Breast epithelium (tissue), 4 donors: ENCODE results near the gene TOMM22. TPM values are rescaled to one million over a fixed set of nuclear protein-coding genes. Genes with fewer than 3 reads are reported as not detected.
A peak's percentile ranks its signal among the peaks of the same experiment; 100 is the strongest.

Source experiments
- DNase-seq, 2 donors: peaks; one replicate each; pipeline ENCODE4 v3.0.0-alpha.2; 2019; ENCODE audit warnings: low spot score in 2 of 2
- H3K27ac ChIP-seq, 2 donors: fragments of 200-600 bp; sonication (generic) in 1 of 2; one replicate each; pipeline ENCODE4 v1.5.1; 2016 to 2019; ENCODE audit warnings: mild to moderate bottlenecking in 1 of 2
- H3K27me3 ChIP-seq, 2 donors: fragments of 200-600 bp; sonication (generic) in 1 of 2; one replicate each; pipeline versions ENCODE4 v1.5.1 to v1.6.0; 2017 to 2019; ENCODE audit warnings: control low read depth in 1 of 2, mild to moderate bottlenecking in 1 of 2
- H3K36me3 ChIP-seq: fragments of 200-600 bp; one replicate; pipeline ENCODE4 v1.5.1; 2019
- H3K4me1 ChIP-seq, 2 donors: fragments of 200-600 bp; sonication (generic); one replicate each; pipeline ENCODE4 v1.5.1; 2016 to 2019; ENCODE audit warnings: control low read depth in 1 of 2
- H3K4me3 ChIP-seq, 3 donors: fragments of 200-600 bp; sonication (generic); 1 replicate in 2 of 3; 2 replicates in 1 of 3; pipeline ENCODE4 v1.5.1; 2016 to 2019; ENCODE audit warnings: mild to moderate bottlenecking in 3 of 3, moderate library complexity in 2 of 3
- H3K9me3 ChIP-seq, 2 donors: fragments of 200-600 bp; sonication (generic) in 1 of 2; one replicate each; pipeline ENCODE4 v1.5.1; 2016 to 2019; ENCODE audit warnings: control low read depth in 1 of 2
- CTCF ChIP-seq, 3 donors: fragments of 450-650 bp; IDR thresholded peaks; one replicate each; pipeline ENCODE4 v1.5.1; 2016 to 2017; ENCODE audit warnings: antibody characterized with exemption in 3 of 3, mild to moderate bottlenecking in 3 of 3, moderate library complexity in 3 of 3
- POLR2A ChIP-seq: fragments of 450-650 bp; IDR thresholded peaks from one replicate; pipeline ENCODE4 v1.6.1; 2016; ENCODE audit warnings: antibody characterized with exemption, mild to moderate bottlenecking, moderate library complexity
- POLR2AphosphoS5 ChIP-seq, 3 donors: sonication (generic); formaldehyde crosslinking; IDR thresholded peaks; one replicate each; pipeline ENCODE4 v1.6.1; 2017; ENCODE audit warnings: antibody characterized with exemption in 3 of 3
- intact Hi-C: fragments of 100-400 bp; cut with DNase I; formaldehyde crosslinking; loops from one replicate; pipeline ENCODE4 v1.15.1; 2023; ENCODE audit warnings: low total_unique reads
- total RNA-seq, 3 donors: library from RNA; depleted of rRNA; stranded (reverse); fragments of >200 nt; gene quantifications; one replicate each; pipeline ENCODE4 v1.1.0, GENCODE V29; 2016

Gene TOMM22
- total RNA-seq, 3 donors from 2014 or later = 30.6 to 37.3 (median 32.8) TPM

- Histone ChIP-seq H3K9me3 (no peaks in the 10 kb centered on the region), H3K27me3 (no peaks in the 10 kb centered on the region), H3K4me1 (peaks cover 4 to 17% of the 10 kb centered on the region in 2 donors), H3K4me3 (no peak overlapping the region), H3K36me3 (no peaks in the 10 kb centered on the region), H3K27ac (no peak overlapping the region)
- TF ChIP-seq POLR2AphosphoS5 (IDR thresholded peaks at IDR 0.05) (no peak), POLR2A (no peak), CTCF (IDR thresholded peaks at IDR 0.05) (no peak)
- intact Hi-C loops = no loop called here
- DNase-seq = no peak
Observed at GRCh38 chr22:38710866-38711265, 29.1 kb downstream of the TOMM22 start.

DNA sequence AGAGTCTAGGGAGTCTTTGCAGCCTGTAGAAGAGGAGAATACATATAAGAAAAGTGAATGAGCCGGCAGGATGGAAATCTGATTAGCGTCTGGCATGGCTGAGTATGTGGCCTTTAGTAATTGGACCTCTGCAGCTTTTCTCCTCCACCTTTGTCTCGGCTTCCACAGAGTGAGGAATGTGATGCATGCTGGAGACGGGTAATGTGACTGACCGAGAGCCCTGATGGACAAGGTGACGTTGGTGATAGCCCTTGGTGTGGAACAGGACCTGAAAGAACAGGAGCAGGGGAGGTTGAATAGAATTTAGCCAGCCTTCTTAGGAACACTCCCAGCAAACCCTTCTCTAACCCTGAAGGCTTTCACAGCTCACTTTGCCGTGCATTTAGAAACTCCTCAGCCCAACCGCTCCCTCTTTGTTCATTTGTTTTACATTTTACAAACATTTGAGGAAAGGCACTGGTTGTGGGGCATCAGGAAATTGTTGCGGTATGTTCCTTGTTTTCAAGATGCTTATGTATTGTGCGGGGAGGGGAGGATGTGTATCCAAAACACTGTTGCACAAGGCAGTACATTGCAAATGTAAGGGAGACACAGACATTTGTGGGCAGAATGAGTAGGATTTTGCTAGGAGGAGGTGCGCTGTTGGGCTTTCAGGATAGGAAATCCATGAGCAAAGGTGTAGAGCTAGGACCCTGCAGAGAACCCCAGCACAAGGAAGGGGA lies 30.9 kb downstream of the TOMM22 start:
- no peak overlapping the region for H3K27ac ChIP-seq
- TF ChIP-seq POLR2A (no peak), POLR2AphosphoS5 (IDR thresholded peaks at IDR 0.05) (no peak), CTCF (IDR thresholded peaks at IDR 0.05) (no peak)
- H3K36me3 ChIP-seq = no peaks in the 10 kb centered on the region
- DNase-seq = no peak
- intact Hi-C loops = no loop called here
- no peaks in the 10 kb centered on the region for H3K9me3 ChIP-seq
- H3K4me1 ChIP-seq = peaks cover 4 to 10% of the 10 kb centered on the region in 2 donors
- H3K4me3 ChIP-seq = no peak overlapping the region
- H3K27me3 ChIP-seq = no peaks in the 10 kb centered on the region

- H3K36me3 ChIP-seq = no peaks in the 10 kb centered on the region
- peak in 1 of 2 donors; percentile 45 for DNase-seq
- no peak overlapping the region for H3K4me3 ChIP-seq
- no peaks in the 10 kb centered on the region for H3K4me1 ChIP-seq
- H3K27ac ChIP-seq = no peak overlapping the region
- intact Hi-C loops = no loop called here
- no peak for TF ChIP-seq POLR2AphosphoS5 (IDR thresholded peaks at IDR 0.05)
- TF ChIP-seq CTCF (IDR thresholded peaks at IDR 0.05) = no peak
- no peak for TF ChIP-seq POLR2A
- H3K9me3 ChIP-seq = no peaks in the 10 kb centered on the region
- no peaks in the 10 kb centered on the region for H3K27me3 ChIP-seq
Observed at GRCh38 chr22:38713921-38714320, 32.2 kb downstream of the TOMM22 start.

DNA sequence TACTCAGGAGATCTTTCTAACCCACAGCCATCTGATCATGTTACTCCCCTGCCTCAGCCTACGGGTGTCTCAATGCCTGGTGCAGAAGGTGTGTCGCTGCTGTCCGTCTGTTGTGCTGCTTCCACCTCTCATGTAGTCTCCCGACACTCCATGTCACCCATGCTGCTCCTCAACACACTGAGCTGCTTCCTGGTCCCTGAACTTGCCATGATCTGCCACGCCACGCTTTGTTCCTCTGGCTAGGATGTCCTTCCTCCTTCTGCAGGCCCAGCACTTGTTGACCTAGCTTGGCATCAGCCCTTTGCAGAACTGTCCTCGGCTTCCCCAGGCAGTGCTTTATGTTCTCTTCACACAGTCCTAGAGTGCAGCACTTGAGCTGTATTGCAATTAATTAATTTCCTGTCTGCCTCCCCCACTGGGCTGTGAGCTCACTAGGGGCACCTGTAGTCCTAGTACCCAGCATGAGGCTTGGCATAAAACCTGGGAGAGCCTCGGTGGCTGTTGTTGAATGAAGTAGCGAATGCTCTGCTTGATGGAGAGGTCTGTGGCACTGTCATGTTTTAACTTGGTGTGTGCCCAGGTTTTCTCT lies 33.5 kb downstream of the TOMM22 start:
- H3K36me3 ChIP-seq = no peaks in the 10 kb centered on the region
- intact Hi-C loops = no loop called here
- peak in 1 of 2 donors; percentile 31 for DNase-seq
- no peaks in the 10 kb centered on the region for H3K27me3 ChIP-seq
- H3K4me1 ChIP-seq = no peaks in the 10 kb centered on the region
- H3K4me3 ChIP-seq = no peak overlapping the region
- no peaks in the 10 kb centered on the region for H3K9me3 ChIP-seq
- TF ChIP-seq POLR2AphosphoS5 (IDR thresholded peaks at IDR 0.05) (no peak), POLR2A (no peak), CTCF (IDR thresholded peaks at IDR 0.05) (no peak)
- H3K27ac ChIP-seq = no peak overlapping the region

DNA sequence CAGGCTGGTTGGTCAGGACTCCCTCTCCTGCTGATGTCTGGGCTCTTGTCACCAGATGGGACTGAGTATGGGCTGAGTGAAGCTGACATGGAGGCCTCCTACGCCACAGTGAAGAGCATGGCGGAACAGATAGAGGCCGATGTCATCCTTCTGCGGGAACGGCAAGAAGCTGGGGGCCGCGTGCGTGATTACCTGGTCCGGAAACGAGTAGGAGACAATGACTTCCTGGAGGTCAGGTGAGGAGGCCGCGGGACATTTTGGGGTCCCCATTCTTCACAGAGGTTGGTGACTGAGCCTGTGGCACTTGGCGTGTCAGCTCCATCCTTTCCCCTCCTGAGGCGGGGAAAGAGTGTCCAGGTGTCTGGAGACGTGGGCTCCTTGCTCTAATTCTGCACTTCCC lies 34.1 kb downstream of the TOMM22 start:
- H3K9me3 ChIP-seq = no peaks in the 10 kb centered on the region
- no peak for DNase-seq
- TF ChIP-seq POLR2A (no peak), CTCF (IDR thresholded peaks at IDR 0.05) (no peak), POLR2AphosphoS5 (IDR thresholded peaks at IDR 0.05) (no peak)
- no peak overlapping the region for H3K4me3 ChIP-seq
- no peaks in the 10 kb centered on the region for H3K4me1 ChIP-seq
- H3K27me3 ChIP-seq = no peaks in the 10 kb centered on the region
- H3K36me3 ChIP-seq = no peaks in the 10 kb centered on the region
- H3K27ac ChIP-seq = no peak overlapping the region
- intact Hi-C loops = no loop called here
